CD4-positive, alpha-beta T cell treated with Interleukin-6 for 4 hours (primary cell): Measurements from ENCODE around the gene GALNT9.
"Not testable (repeated sequence)": the region's sequence is repeated elsewhere in the genome, so short reads cannot be mapped to it uniquely, and the experiment has no call there.

Source experiments
- DNase-seq: peaks from one replicate; pipeline ENCODE4 v3.0.0-alpha.2; 2020; ENCODE audit warnings: mixed read lengths

Gene GALNT9

DNA sequence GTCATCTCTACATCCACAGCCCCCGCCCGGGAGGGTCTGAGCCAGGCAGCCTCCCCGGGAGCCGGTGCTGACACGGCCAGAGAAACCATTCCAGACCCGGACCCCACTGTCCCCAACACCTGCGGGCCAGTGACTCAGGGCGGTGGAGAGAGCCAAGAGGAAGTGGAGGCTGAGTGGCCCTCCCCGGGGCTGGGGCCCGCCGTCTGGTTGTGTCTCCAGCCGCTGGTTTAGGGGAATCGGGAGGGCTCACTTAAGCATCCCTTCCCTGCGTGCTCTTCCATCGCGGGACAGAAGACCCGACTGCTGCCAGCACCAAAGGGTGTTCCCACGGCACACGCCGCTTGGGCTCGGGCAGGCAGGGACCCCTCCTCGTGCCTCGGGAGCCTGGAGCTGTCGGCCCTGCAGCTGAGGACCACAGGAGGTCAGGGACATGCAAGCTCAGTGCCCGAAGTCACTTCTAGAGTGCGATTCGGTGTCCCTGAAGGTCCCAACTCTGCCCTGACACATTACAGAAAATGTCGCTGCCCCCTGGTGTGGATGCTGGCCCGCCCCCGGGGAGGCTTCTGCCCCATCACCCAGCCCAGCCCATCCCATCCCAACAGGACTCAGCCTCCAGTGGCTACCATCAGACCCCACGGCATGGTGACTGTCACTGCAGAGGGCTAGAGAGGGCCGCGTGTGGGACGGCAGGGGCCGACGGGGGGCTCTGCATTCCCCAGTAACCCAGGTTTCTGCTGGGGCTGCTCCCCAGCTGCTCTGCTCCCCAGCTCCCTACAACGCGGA, 50.8 kb downstream of the GALNT9 start:
- no peak for DNase-seq

DNA sequence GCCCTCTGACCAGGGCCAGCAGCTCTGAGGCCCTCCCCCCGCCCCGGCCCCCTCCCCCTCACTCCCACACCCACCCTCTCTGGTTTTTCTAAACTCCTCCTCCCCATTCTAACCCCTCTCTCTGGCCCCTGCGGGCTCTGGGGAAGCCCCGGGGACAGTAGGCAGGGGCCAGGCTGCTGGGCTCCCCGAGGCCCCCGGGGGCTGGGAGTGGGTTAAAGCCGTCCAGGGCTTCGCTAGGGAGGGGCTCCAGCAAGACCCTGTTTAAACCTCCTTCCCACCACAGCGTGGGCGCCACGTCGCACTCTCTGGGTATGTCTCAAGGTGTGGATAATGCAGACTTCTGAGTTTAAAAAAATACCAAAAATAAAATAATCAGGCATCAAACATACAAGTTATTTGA, 51.4 kb downstream of the GALNT9 start:
- no peak for DNase-seq

DNA sequence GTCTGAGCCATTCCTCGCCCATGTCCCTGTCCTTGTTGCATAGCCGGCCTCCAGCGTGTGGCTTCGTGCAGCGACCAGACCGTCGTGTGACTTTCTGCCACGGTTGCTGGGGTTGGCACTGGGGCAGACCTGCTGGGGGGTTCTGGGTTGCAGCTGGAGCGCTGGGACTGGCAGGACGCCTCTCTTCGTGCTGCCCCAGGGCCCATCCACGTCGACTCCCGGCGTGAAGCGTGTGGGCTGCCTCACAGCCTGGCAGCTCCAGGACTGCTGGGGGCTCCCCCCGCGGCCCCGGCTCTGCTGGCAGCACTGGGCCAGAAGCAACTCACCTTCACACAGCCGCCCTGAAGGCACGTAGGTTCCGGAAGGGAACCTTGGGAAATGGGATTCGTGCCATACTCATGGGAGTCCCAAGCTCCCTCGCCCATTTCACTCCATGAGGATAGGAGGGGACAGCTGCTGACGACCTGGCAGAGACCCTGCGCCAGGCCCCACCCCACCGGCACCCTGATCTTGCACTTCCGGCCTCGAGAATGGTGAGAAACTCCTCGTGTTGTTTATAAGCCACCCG, 51.9 kb downstream of the GALNT9 start:
- no peak for DNase-seq

DNA sequence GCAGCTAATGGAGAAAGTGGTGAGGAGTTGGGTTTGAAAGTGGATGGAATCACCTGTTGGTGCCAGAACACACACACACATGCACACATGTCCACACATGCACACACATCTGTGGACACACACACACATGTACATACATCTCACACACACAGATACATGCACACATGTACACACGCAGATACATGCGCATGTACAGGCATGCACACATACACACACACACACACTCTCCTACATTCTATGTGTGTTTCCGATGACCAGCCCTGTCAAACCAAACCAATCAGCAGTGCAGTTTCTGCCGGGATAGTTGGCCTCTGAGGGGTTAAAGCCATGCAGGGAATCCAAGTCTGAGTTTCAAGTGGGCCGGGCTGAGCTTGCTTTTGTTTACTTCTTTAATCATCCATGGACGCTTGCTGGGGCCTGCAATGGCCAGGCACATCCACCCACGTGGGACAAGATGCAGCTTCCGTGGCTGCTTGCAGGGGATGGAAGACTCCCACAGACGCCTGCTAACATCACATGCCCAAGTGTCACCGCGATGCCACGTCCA, 52.5 kb downstream of the GALNT9 start:
- no peak for DNase-seq

DNA sequence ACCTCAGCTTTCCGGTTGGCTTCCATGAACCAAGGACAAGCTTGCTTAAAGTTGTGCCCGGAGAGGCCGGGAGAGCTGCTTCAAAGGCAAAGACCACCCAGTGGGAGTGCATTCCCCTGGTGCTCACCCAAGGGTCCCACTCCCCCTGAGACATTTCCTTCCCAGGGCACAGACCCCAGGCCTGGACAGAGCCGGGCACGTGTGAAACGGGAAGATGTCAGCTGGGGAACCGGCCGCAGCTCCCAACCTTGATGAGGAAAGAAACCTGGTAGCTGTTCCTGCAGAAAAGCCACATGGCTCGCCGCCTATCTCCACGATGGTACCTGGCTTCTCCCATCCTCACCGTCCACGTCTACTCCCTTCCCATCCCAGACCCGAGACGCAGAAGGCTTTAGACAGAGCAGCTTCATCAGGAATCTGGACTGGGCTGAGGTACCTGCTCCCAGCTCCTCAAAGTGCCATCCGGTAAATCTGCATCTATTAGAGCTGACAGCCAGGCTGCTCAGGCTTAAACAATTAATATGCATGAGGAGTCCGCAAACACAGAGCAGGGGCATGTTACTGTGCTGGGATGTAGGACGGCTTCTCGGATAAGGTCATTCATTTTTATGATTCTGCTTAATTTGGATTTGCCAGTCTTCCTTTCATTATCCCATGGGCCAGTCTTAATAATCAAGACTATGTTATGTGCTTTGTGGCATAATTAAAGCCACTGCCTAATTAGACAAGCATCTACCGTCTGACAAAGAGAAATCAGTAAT, 53.1 kb downstream of the GALNT9 start:
- DNase-seq, result no peak

DNA sequence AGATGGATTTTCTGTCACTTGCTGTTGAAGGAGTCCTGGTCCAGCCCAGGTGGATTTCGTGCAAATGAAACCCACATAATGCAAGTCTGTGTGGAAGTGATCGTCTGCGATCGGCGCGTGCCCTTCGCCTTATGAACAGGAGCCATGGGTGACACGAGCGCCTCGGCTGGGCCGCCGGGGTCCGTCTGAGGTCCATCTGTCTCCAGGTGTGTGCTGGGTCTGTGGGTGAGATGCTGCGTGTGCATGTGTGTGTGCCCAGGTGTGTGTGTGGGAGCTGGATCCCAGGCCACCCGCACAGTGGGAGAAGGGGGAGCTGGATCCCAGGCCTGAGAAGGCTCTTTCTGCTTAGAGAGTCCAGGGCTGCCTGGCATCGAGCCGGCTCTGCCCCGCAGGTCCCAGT, 53.8 kb downstream of the GALNT9 start:
- DNase-seq, result no peak

DNA sequence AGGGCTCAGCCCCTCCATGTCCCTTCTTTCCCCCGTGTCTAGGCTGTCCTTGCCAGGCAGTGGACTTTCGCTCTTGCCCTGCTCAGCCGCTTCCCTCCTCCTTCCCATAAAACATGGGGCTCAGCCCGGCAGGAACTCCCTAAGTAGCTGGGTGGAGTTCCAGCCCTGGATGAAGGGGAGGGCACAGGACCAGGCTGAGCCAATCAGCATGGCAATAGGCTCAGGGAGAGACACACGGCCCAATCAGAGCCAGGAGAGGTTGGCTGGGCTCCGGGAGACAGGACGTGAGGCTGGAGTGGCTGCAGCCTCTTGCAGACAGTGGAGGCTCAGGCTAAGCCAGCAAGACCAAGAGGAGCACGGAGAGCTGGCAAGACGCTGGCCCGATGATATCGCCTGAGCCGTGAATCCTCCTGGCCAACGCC, 54.3 kb downstream of the GALNT9 start:
- no peak for DNase-seq

DNA sequence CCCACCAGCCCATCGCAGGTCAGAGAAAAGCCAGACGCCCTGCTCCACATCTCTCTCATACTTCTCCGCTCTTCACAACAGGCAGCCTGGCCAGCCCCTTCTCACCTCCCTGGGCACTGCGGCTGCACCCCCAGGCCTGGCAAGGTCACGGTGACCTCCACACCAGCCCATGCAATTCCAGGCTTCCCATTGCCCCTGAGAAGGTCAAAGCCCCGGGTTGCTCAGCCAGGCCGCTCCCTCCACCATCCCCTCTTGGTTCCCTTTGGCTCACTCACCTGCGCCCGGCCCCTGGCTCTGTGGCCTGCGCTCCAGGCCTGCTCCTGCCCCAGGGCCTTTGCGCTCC, 55.4 kb downstream of the GALNT9 start:
- no peak for DNase-seq

DNA sequence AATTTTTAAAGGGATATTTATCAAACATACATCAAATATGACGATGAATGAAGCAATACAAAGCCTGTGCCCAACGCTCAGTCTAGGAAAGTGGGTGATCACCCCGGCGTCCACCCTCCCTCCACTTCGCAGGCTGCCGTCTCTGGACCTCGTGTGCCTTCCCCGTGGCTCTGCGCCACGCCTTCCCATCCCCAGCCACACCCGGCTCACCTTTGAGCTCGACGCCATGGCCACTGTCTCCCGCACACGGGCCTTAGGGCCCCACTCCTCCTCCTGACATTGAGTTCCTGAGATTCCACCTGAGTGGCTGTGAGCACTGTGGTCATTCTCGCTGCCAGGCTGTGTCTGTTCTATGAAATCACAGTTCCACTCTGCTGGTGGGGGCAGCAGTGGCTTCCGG, 56.7 kb downstream of the GALNT9 start:
- no peak for DNase-seq

DNA sequence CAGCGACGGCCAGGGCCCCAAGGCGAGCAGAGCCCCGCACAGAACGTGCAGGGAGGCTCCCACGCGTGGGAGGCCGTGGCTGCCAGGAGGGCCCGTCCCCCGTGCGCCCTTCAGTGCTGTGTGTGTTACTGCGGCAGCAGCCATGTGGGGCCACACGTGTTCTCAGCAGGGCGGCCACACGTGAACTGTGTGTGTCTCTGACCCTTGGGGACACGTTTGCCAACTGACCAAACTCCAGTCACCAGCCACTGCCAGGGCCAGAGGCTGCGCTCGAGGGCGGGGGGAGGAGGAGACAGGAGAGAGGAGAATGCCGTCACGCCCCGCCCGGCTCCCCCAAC, 57.7 kb downstream of the GALNT9 start:
- DNase-seq, result no peak

DNA sequence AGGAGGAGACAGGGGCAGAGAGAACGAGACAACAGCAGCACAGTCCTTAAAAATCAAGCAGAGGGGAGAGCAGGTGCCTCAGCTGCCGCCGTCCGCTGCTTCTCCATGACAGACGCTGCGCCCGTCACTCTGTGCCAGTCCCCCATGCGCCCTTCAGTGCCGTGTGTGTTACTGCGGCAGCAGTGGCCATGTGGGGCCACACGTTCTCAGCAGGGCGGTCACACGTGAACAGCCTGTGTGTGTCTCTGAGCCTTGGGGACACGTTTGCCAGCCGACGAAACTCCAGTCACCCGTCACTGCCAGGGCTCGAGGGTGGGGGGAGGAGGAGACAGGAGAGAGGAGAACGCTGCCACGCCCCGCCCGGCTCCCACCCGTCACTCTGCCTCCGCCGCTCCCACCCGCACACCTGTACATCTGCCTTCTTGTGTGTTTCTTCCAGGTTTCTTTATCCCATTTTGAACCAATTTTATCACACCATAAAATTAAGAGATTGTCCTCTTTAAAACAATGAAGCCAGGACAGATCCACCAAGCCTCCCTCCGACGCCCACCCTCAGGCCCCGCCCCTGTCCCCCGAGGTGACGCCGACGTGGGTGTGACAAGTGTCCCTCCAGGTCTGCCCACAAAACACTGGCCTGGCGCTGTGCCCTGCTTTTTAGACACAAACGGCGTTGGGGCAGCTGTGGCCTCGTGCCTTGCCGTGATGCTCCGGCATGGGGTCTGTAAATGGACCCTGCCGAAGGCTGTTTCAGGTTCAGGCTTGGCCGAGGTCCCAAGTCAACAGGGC, 58.2 kb downstream of the GALNT9 start:
- DNase-seq, result no peak

DNA sequence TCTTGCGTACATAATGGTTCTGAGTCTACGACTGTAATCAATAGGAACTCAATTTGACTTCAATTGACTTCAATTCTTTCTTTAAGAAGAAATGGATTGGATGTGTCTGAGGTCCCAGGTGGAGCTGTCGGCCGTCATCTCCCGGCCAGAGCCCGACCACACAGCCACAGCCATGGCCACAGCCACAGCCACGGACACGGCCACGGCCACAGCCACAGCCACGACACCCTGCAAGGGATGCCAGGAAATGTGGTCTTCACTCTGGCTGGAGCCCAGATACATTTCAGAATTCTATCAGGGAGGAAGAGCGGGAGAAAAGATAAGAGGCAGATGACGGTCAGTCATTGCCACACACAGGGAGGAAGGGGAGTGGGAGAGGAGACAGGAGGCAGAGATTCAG, 58.9 kb downstream of the GALNT9 start:
- no peak for DNase-seq

DNA sequence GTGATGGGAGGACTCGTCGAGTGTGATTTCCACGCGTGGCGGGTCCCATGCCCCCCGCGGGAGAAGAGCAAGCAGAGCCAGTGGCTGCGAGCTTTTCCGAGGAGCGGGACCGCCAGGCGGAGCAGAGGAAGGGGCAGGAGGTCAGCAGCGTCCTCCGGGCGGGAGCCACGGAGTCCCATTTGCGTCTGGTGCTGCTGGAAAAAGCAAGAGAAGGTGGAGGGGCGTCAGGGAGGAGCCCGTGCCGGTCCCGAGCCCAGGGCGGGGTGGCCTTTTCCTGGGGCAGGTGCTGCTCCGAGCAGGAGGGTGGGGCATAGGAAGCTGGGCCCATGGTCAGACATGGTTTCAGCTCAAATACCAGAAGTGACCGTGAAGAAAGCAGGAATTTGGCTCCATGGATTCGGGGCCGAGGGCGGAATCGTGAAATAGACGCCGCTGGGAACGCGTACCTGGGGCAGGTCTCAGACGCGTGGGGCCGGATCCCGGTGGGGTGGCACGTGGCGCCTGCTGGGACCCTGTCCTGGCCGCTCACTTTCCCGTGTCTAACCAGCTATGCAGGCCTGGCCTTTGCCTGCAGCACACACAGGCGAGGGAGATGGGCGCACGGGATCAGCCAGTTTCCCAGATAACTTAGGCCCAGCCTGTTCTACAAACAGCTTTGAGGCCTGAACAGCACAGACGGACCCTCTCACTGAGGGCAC, 60.0 kb downstream of the GALNT9 start:
- no peak for DNase-seq

DNA sequence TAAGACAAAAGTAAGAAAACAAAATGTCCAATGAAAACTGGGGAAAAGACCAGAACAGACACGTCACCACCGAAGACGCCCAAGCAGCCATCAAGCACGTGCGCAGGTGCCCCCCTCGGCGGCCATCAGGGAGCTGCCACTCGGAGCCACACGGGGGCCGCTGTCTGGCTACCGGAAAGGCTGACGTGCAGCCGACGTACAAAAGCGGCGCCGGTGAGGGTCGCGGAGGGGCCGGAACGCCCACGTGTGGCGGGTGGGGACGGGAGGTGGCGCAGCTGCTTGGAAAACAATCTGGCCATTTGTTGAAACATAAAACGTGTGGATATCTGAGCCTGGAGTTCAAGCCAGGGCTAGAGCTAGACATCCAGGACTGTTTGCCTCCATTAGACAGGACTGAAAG, 60.7 kb downstream of the GALNT9 start:
- no peak for DNase-seq

DNA sequence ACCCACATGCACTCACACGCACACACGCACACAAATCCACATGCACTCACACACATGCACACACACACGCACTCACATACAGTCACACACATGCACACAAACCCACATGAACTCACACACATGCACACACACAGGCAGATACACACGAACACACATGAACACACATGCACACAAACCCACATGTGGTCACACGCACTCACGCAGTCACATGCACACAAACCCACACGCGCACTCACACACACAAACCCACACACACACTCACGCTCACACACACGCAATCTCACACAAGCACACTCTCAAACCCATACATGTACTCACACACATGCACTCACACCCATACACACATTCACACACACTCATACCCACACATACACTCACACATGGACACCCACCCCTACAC, 61.5 kb downstream of the GALNT9 start:
- DNase-seq, result no peak

DNA sequence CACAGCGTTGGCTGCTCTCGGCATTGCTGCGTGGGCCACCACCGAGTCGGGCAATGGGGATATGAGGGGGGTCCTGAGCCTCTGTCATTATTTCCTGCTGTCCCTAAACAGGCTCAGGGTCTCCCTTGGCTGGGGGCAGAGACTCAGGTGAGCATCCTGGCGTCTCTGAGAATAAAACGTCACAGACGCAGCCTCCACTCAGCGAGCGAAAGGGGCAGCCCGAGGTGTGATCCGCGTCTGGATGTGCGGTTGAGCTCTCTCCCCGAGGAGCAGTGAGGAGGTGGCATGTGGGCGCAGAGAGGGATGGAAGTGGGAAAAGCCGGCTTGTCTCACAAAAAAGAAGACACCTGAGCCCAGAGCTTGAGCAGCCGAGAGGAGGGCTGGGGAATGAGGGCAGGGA, 62.6 kb downstream of the GALNT9 start:
- DNase-seq, result no peak

DNA sequence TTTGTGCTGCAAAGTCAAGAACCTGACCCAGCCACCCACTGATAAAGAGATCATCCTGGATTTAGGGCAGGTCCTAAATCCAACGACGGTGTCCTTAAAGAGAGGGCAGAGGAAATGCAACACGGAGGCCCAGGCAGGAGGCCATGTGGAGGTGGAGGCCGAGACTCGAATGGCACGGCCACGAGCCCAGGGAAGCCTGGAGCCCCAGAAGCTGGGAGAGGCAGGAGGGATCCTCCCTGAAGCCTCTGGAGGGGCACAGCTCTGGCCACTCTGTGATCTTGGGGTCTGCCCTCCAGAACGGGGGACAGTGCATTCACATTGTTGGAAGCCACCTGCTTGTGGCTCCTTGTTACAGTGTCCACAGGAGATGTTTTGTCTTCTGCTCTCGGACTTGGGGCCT, 63.0 kb downstream of the GALNT9 start:
- DNase-seq, result no peak

DNA sequence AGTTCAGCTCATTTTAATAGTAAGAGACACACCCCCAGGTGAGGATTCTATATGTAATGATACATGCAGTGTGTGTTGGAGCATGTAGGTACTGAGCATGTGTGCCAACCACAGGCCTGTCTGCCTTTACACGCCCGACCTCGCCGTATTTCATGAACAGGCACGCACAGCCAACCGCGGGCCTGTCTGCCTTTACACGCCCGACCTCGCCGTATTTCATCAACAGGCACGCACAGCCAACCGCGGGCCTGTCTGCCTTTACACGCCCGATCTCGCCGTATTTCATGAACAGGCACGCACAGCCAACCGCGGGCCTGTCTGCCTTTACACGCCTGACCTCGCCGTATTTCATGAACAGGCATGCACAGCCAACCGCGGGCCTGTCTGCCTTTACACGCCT, 63.6 kb downstream of the GALNT9 start:
- DNase-seq, result not testable (repeated sequence)

DNA sequence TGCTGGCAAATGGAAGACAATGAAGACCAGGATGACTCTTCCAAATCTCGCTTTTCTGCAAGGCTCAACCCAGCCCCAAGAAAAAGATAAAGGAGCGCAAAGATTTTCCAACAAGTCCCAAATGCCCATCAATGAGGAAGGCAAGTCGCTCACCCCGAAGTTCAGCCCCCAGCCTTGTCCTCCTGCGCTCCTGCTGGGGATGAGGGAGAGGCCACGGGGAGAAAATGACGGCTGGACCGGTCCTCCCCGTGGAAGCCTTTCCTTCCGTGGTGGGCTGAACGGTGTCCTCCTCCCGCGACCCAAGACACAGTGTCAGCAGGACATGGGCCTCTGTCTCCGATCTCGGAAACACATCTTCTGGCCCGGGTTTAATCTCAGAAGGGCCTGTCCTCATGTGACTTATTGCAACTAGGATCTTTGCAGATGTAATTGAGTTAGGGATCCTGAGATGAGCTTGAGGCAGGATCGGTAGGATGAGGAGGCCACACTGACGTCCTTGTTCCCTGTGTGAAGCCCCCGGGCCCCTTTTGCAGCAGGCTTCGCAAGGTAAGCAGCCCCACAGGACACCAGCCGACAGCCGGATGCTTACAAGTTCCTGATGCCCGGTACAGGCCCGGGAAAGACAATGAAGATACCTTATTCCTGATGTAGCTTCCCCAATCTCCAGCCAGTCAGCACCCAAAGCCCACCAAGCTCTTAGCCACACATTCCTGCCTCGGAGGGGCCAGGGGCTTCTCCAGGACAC, 64.2 kb downstream of the GALNT9 start:
- no peak for DNase-seq

DNA sequence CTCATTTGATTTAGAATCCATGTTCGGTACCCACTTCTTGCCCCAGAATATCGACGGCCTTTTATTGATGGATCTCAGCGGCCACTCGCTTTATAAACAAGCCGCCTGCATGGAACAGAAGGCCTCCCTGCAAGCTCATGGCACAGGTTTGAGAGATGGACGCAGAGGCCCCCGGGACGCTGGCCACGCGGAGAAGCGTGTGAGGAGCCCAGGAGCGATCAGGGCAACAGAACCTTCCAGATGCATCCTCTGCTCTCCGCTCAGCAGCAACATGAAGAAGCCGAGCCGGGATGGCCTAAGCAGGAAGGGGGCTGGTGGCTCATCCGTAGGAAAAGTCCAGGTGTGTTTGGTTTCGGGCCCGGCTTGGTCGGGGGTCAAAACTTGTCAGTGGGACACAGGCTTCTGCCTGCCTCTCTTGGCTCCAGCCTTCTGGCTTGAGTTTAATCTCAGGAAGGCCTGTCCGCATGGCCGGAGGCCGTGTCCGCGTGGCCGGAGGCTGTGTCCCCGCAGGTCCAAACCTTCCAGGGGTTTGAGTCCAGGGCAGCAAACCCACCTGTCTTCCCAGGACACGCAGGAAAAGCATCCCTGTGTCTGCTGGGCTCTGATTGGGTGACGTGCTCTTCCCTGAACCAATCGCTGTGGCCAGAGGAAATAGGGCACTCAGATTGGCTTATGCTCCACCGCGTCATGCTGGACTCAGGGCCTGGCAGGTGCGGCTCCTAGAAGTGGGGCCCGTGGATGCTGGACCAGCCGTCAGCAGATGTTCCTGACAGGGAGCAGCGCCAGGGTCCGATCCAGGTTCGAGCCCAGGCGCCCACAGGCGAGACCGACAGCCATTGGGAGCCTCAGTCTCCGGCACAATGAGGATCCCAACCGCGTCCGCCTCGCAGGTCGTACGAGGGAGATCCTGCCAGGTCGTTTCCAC, 65.0 kb downstream of the GALNT9 start:
- no peak for DNase-seq
